ENCODE measurements around the gene KTI12.
A peak's percentile ranks its signal among the peaks of the same experiment; 100 is the strongest.
"Not testable (repeated sequence)": the region's sequence is repeated elsewhere in the genome, so short reads cannot be mapped to it uniquely, and the experiment has no call there.

KTI12 gene

GRCh38 chr1:52033190-52034049 is at the start of gene KTI12:
Gene KTI12 (minus strand): TSS chr1:52033810. CDS start chr1:52033761, 49 bp downstream.
- peak; percentile 91 for DNase-seq (ENCODE audit: low spot score)
- no peak for TF ChIP-seq CTCF (IDR thresholded peaks at IDR 0.05; ENCODE audit: extremely low read depth, insufficient read depth, missing control alignments)
- in situ Hi-C loops (cut with MboI; ENCODE audit: low pct_unique_long_range_greater_than_20kb, low sequenced_read_pairs, unreplicated experiment) = no loop called here

- TF ChIP-seq CTCF (IDR thresholded peaks at IDR 0.05; ENCODE audit: extremely low read depth, insufficient read depth, missing control alignments) = no peak
- in situ Hi-C loops (cut with MboI; ENCODE audit: low pct_unique_long_range_greater_than_20kb, low sequenced_read_pairs, unreplicated experiment) = no loop called here
- DNase-seq (ENCODE audit: low spot score) = no peak
Measured at GRCh38 chr1:52080014-52080415, 46.4 kb upstream of the KTI12 start.

GRCh38 chr1:52077277-52077676 is 43.7 kb upstream of the KTI12 start:
- DNase-seq (ENCODE audit: low spot score); in situ Hi-C loops (cut with MboI; ENCODE audit: low pct_unique_long_range_greater_than_20kb, low sequenced_read_pairs, unreplicated experiment): not testable (repeated sequence)

- no peak for TF ChIP-seq CTCF (IDR thresholded peaks at IDR 0.05; ENCODE audit: extremely low read depth, insufficient read depth, missing control alignments)
- DNase-seq (ENCODE audit: low spot score) = no peak
- in situ Hi-C loops (cut with MboI; ENCODE audit: low pct_unique_long_range_greater_than_20kb, low sequenced_read_pairs, unreplicated experiment) = no loop called here
Measured at GRCh38 chr1:52072291-52072690, 38.7 kb upstream of the KTI12 start.

GRCh38 chr1:52070704-52071103 is 37.1 kb upstream of the KTI12 start:
- in situ Hi-C loops (cut with MboI; ENCODE audit: low pct_unique_long_range_greater_than_20kb, low sequenced_read_pairs, unreplicated experiment) = no loop called here
- no peak for TF ChIP-seq CTCF (IDR thresholded peaks at IDR 0.05; ENCODE audit: extremely low read depth, insufficient read depth, missing control alignments)
- DNase-seq (ENCODE audit: low spot score) = no peak

- in situ Hi-C loops (cut with MboI; ENCODE audit: low pct_unique_long_range_greater_than_20kb, low sequenced_read_pairs, unreplicated experiment) = no loop called here
- DNase-seq (ENCODE audit: low spot score) = no peak
- TF ChIP-seq CTCF (IDR thresholded peaks at IDR 0.05; ENCODE audit: extremely low read depth, insufficient read depth, missing control alignments) = no peak
Measured at GRCh38 chr1:52063192-52063591, 29.6 kb upstream of the KTI12 start.

- no peak for TF ChIP-seq CTCF (IDR thresholded peaks at IDR 0.05; ENCODE audit: extremely low read depth, insufficient read depth, missing control alignments)
- in situ Hi-C loops (cut with MboI; ENCODE audit: low pct_unique_long_range_greater_than_20kb, low sequenced_read_pairs, unreplicated experiment) = no loop called here
- no peak for DNase-seq (ENCODE audit: low spot score)
Measured at GRCh38 chr1:52060822-52061221, 27.2 kb upstream of the KTI12 start.

Data from GM13977 (cell line).